Stimulated activated CD8-positive, alpha-beta memory T cell treated with anti-CD3 and anti-CD28 coated beads, Interleukin-4, amount 100 ng/mL, for 24 hours (primary cell): ENCODE results near the gene CCN5.
"Not testable (repeated sequence)": the region's sequence is repeated elsewhere in the genome, so short reads cannot be mapped to it uniquely, and the experiment has no call there.

Source experiments
- DNase-seq: peaks from one replicate; pipeline ENCODE4 v3.0.0-alpha.2; 2020; ENCODE audit warnings: low read depth

CCN5 gene

DNA sequence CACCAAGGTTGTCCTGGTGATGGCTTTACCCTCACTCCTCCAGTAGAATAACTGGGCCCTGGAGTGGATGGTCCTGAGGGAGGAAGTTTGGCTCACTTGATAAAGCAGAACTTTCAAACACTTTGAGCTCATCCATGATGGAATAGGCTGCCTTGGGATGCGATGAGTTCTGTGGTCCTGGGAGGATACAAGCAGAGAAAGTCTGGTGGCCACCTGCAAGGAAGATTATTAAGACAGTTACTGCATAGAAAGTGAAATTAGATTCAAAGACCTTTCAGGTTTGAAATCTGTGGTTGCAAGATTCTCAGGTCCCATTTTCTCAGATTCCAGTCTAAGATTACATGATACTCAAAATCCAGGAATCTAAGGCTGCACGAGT is 19.9 kb upstream of the CCN5 start:
- DNase-seq = no peak

GRCh38 chr20:44695674-44696300 is 19.4 kb upstream of the CCN5 start:
- DNase-seq = no peak

DNA sequence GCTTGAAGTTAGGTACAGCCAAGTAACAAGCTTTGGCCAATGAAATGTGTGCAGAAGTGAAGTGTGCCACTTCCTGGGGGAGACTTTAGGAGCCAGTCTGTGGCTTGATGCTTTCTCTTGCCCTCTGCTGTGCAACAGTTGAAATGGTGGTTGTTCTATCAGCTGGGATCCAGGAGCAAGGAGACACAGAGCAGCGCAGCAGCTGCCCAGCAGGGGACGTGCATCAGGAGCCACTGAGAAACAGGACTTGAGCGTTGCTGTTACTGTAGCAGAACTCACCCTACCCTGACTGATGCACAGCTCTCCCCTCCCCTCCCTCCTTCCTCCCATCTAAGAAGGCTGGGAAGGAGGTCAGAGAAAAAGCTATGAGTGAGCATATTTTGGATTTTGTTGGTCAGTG is 18.9 kb upstream of the CCN5 start:
- no peak for DNase-seq

- not testable (repeated sequence) for DNase-seq
These were observed 18.1 kb upstream of the CCN5 start for GRCh38 chr20:44697041-44697440.

- no peak for DNase-seq
These were observed 16.8 kb upstream of the CCN5 start for GRCh38 chr20:44698351-44698750.

GRCh38 chr20:44700306-44700705 is 14.9 kb upstream of the CCN5 start:
- DNase-seq = no peak

DNA sequence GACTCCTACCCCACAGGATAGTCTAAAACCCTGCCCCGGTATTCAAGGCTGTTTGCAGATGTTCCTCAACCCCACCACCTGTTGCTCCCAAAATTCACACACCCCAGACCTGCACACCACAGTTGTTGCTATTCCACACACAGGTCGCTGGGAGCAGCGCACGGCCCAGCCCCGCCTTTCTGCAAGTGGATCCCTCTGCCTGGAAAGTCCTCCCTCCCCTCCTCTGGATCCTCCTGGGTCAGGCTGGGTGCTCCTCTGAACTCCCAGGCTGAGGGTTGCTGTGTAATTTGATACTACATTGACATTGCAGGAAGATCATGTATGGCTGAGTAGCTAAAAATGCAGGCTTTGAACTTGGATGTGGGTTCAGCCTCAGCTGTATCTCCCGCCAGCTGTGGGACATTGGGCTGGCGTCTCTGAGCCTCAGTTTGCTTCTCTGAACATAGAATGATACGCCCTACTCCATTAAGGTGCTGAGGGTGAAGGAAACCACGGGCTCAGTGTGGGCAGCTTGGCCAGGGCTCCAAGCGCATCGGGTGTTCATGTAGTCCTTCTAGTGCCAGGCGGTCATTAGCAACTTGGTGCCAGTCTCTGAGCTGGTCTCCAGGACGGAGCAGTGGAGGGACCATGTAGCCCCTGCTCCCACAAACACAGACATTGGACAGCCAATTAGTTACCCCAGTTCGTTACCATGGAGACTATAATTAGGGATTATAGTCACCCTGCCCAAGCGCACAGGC is 13.9 kb upstream of the CCN5 start:
- no peak for DNase-seq

GRCh38 chr20:44701858-44702256 is 13.3 kb upstream of the CCN5 start:
- DNase-seq = no peak

- no peak for DNase-seq
These were observed 12.4 kb upstream of the CCN5 start for GRCh38 chr20:44702776-44703175.

DNA sequence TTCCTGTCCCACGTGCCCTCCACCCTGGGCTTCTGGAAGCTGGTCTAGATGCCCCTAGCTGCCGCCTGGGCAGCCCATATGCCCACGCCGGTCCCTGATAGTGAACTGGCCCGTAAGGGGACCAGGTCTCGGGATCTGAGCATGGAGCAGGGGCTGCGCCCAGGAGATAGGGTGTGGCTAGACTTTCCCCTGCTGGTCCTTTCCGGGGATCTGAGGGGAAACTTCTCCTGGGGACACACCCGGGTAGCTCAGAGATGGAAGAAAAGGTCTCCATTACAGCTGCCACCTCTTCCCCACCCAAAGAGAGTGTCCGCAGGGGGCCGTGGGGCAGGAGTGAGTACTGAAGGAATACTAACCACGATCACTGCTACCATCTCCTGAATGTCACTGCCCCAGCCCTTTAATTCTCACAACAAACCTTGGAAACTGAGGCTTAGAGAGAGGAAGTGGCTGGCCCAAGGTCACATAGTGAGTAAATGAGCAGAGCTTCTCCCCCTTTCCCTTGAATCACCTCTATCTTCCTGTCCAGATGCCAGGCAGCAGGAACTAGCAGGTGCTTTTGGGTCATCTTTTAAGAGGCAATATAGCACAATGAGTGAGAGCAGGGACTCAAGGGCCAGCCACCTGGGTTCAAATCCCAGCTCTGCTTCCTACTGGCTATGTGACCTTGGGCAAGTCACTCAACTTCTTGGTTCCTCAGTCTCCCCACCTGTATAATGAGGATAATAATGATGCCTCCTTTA is 11.8 kb upstream of the CCN5 start:
- DNase-seq = no peak

- no peak for DNase-seq
These were observed 11.1 kb upstream of the CCN5 start for GRCh38 chr20:44703956-44704488.

GRCh38 chr20:44704551-44704971 is 10.6 kb upstream of the CCN5 start:
- DNase-seq = no peak

- DNase-seq = no peak
These were observed 9.6 kb upstream of the CCN5 start for GRCh38 chr20:44705364-44706094.

DNA sequence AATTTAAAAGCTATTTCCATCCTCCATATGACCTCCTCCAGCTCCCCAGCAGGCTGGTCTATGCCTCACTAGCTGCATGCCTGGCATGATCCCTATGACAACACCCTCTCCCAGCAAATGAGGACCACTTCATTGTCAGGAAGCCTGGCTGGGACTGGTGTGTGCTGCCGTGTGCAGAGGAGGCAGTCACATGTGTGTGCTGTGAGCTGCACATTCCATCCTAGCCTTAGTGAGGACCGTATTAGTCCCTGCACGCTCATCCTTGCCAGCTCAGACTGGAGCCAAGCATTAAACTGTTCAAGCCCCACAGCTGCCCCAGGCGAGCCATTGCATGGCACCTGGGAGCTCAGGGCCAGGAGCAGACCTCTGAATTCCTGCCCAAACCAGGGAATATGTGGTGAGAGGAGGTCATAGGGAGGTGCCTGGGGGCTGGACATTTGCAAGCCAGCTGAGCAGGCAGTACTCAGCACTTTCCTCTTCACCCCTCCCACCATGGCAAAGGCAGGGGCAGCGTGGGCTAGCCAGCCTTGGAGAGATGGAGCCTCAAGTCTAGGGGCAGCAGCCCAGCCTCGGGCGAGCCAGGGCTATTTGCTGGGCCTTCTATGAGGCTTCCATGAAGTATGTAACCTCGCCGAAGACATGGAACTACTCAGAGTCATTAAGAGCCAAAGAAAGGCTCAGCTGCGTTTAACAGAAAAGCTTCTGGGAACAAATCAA is 8.7 kb upstream of the CCN5 start:
- DNase-seq = no peak

GRCh38 chr20:44707018-44707579 is 8.1 kb upstream of the CCN5 start:
- DNase-seq = no peak

DNA sequence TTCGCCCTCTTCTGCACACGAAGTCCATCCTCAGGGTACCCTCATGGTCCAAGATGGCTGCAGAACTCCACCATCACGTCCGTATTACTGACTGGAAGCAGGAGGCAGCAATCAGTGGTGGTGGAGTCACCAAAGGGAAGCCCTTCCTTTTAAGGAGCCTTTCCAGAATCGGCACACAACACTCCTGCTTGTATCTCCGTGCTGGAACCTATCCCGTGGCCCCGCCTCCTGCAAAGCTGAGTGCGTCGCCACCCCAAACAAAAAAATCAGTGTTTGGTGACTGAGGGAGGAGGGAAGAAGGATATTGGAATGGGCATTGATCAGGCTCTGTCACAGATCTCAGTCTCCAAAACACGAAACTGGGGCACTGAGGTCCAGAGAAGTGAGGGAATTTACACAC is 5.8 kb upstream of the CCN5 start:
- no peak for DNase-seq

DNA sequence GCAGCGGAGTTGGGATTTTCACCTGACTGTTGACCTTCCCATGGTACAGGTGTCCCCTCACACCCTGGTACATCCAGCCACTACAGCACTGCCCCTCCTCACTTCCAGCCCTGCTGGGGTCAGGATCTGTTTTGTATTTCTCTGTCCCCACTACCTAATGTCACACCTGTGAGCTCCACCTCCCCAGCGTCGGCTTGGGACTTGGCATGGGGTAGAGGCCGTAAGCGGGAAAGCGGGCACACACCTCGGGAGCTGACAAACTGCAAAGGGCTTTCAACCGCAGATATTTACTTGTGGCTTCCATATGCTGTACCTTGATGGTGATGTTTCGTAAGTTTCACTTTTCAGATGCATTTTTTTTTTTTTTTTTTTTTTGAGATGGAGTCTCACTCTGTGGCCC is 5.4 kb upstream of the CCN5 start:
- no peak for DNase-seq

DNA sequence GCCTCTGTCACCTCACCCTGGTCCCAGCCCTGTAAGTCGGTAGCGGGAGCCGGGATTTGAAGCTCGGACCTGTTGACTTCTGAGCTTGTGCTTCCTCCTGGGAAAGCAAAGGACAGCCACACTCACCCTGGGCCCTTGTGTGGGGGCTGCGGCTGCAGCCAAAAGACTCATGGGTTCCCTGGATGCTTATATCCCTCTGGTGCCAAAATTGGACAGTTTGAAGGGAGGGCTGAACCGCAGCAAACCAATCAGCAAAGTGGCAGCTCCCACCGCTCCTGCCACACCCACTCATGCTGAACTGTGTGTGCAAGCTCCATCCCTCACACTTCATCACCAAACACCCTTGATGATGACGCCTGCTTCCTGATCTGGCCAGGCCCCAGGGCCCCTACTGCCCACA is 3.9 kb upstream of the CCN5 start:
- no peak for DNase-seq

GRCh38 chr20:44714102-44714700 is 968 bp upstream of the CCN5 start:
- no peak for DNase-seq

- DNase-seq = no peak
These were observed 535 bp downstream of the CCN5 start for GRCh38 chr20:44715499-44716308.
